RWPE2 (cell line): ENCODE results near the gene CCDC88B.

Source experiments
- ATAC-seq: fragments of 200-7000 bp; cut with Tn5 transposase; 3 replicates; pipeline ENCODE4 v1.9.1; 2021; ENCODE audit warnings: low read depth
- DNase-seq: peaks from one replicate; pipeline ENCODE4 v3.0.0-alpha.2; 2020; ENCODE audit warnings: low spot score
- H3K27ac ChIP-seq: fragments of 450-650 bp; 2 replicates; pipeline ENCODE4 v1.5.1; 2017; ENCODE audit warnings: mild to moderate bottlenecking; ENCODE audit not compliant: poor library complexity, severe bottlenecking
- H3K27me3 ChIP-seq: fragments of 250-450 bp; sonication (Bioruptor Pico); 2 replicates; pipeline ENCODE4 v1.5.1; 2021; ENCODE audit warnings: mild to moderate bottlenecking, moderate library complexity; ENCODE audit not compliant: insufficient read depth, poor library complexity, severe bottlenecking
- H3K36me3 ChIP-seq: fragments of 250-450 bp; sonication (Bioruptor Pico); 2 replicates; pipeline ENCODE4 v1.5.1; 2020; ENCODE audit warnings: low read depth, mild to moderate bottlenecking, moderate library complexity
- H3K4me1 ChIP-seq: fragments of 250-450 bp; sonication (Bioruptor Pico); 2 replicates; pipeline ENCODE4 v1.5.1; 2021; ENCODE audit warnings: mild to moderate bottlenecking, moderate library complexity; ENCODE audit not compliant: insufficient read depth, poor library complexity, severe bottlenecking
- H3K4me3 ChIP-seq: fragments of 250-450 bp; sonication (Bioruptor Pico); 2 replicates; pipeline ENCODE4 v1.5.1; 2021; ENCODE audit warnings: mild to moderate bottlenecking, moderate library complexity; ENCODE audit not compliant: severe bottlenecking
- H3K9me3 ChIP-seq: fragments of 250-450 bp; sonication (Bioruptor Pico); 2 replicates; pipeline ENCODE4 v1.5.1; 2021; ENCODE audit warnings: mild to moderate bottlenecking, moderate library complexity; ENCODE audit not compliant: severe bottlenecking
- TF ChIP-seq, protein P1 (sequence below): fragments of 450-650 bp; IDR thresholded peaks from one replicate; pipeline ENCODE4 v1.5.1; 2017; ENCODE audit warnings: mild to moderate bottlenecking, moderate library complexity; ENCODE audit not compliant: poor library complexity, severe bottlenecking

The CCDC88B gene

GRCh38 chr11:64339286-64339685 is 718 bp upstream of the CCDC88B start:
- H3K27me3 ChIP-seq, result no peaks in the 10 kb centered on the region
- H3K4me3 ChIP-seq, result no peak overlapping the region
- no peaks in the 10 kb centered on the region for H3K9me3 ChIP-seq
- no peaks in the 10 kb centered on the region for H3K36me3 ChIP-seq
- peaks cover 6% of the 10 kb centered on the region for H3K4me1 ChIP-seq
- no peak for DNase-seq
- TF ChIP-seq, protein P1, sequence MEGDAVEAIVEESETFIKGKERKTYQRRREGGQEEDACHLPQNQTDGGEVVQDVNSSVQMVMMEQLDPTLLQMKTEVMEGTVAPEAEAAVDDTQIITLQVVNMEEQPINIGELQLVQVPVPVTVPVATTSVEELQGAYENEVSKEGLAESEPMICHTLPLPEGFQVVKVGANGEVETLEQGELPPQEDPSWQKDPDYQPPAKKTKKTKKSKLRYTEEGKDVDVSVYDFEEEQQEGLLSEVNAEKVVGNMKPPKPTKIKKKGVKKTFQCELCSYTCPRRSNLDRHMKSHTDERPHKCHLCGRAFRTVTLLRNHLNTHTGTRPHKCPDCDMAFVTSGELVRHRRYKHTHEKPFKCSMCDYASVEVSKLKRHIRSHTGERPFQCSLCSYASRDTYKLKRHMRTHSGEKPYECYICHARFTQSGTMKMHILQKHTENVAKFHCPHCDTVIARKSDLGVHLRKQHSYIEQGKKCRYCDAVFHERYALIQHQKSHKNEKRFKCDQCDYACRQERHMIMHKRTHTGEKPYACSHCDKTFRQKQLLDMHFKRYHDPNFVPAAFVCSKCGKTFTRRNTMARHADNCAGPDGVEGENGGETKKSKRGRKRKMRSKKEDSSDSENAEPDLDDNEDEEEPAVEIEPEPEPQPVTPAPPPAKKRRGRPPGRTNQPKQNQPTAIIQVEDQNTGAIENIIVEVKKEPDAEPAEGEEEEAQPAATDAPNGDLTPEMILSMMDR, result no peak
- no peak overlapping the region for H3K27ac ChIP-seq
- no peak for ATAC-seq

GRCh38 chr11:64340671-64341335 is 799 bp downstream of the CCDC88B start:
- Histone ChIP-seq H3K27me3 (no peaks in the 10 kb centered on the region), H3K9me3 (no peaks in the 10 kb centered on the region), H3K4me1 (no peaks in the 10 kb centered on the region), H3K36me3 (no peaks in the 10 kb centered on the region), H3K4me3 (no peak overlapping the region), H3K27ac (no peak overlapping the region)
- DNase-seq, result peak; percentile 64
- ATAC-seq, result no peak
- TF ChIP-seq, protein P1, result no peak

DNA sequence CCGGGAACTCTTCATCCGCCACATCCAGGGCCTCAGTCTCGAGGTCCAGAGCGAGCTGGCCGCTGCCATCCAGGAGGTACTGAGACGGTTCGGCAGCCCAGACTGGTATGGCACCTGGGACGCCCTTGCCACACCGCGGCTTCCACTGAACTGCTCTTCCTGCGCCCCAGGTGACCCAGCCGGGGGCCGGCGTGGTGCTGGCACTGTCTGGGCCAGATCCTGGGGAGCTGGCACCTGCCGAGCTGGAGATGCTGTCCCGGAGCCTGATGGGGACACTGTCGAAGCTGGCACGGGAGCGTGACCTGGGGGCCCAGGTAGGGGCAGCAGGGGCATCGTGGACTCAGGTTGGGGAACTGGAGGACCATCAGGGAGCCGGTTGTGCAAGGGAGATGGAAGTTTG is 1.4 kb downstream of the CCDC88B start:
- no peaks in the 10 kb centered on the region for H3K4me1 ChIP-seq
- ATAC-seq (no peak), DNase-seq (peak; percentile 48)
- H3K9me3 ChIP-seq, result no peaks in the 10 kb centered on the region
- H3K27ac ChIP-seq, result peak overlapping the region; percentile 50
- H3K36me3 ChIP-seq, result no peaks in the 10 kb centered on the region
- TF ChIP-seq, protein P1, result no peak
- H3K4me3 ChIP-seq, result no peak overlapping the region
- H3K27me3 ChIP-seq, result no peaks in the 10 kb centered on the region

GRCh38 chr11:64341851-64342791 is 2.1 kb downstream of the CCDC88B start:
- Histone ChIP-seq H3K27ac (peak overlapping the region; percentile 50), H3K36me3 (no peaks in the 10 kb centered on the region), H3K4me1 (peaks cover 5% of the 10 kb centered on the region), H3K27me3 (no peaks in the 10 kb centered on the region), H3K4me3 (peak overlapping the region; percentile 26), H3K9me3 (no peaks in the 10 kb centered on the region)
- TF ChIP-seq, protein P1, result peak; percentile 67
- peak; percentile 88 for DNase-seq
- peak; percentile 87 for ATAC-seq
